ENCODE data around the gene OCA2.
A peak's percentile ranks its signal among the peaks of the same experiment; 100 is the strongest.
"Not testable (repeated sequence)": the region's sequence is repeated elsewhere in the genome, so short reads cannot be mapped to it uniquely, and the experiment has no call there.

The OCA2 gene

GRCh38 chr15:28098766-28099554 lies at the start of gene OCA2:
TSS of gene OCA2 (minus strand) at chr15:28099315. CDS start at chr15:28081874, 17,441 bp downstream.
- peak in 1 of 2 donors; percentile 8 for ATAC-seq

- no peak for ATAC-seq
Measured at GRCh38 chr15:28147801-28148200, 48.7 kb upstream of the OCA2 start.

- not testable (repeated sequence) for ATAC-seq
Measured at GRCh38 chr15:28145419-28145818, 46.3 kb upstream of the OCA2 start.

- no peak for ATAC-seq
Measured at GRCh38 chr15:28140062-28140461, 40.9 kb upstream of the OCA2 start.

- peak; percentile 53 to 59 for ATAC-seq
Measured at GRCh38 chr15:28137408-28138039, 38.4 kb upstream of the OCA2 start.

GRCh38 chr15:28136236-28136904 lies 37.3 kb upstream of the OCA2 start:
- ATAC-seq, result peak; percentile 74 to 76

- no peak for ATAC-seq
Measured at GRCh38 chr15:28133281-28133680, 34.2 kb upstream of the OCA2 start.

- ATAC-seq, result no peak
Measured at GRCh38 chr15:28132524-28133275, 33.6 kb upstream of the OCA2 start.

- no peak for ATAC-seq
Measured at GRCh38 chr15:28131946-28132345, 32.8 kb upstream of the OCA2 start.

- no peak for ATAC-seq
Measured at GRCh38 chr15:28131400-28131799, 32.3 kb upstream of the OCA2 start.

- ATAC-seq, result no peak
Measured at GRCh38 chr15:28130651-28131050, 31.5 kb upstream of the OCA2 start.

- ATAC-seq, result no peak
Measured at GRCh38 chr15:28129231-28129848, 30.2 kb upstream of the OCA2 start.

GRCh38 chr15:28128031-28128430 lies 28.9 kb upstream of the OCA2 start:
- no peak for ATAC-seq

- ATAC-seq, result no peak
Measured at GRCh38 chr15:28127036-28127435, 27.9 kb upstream of the OCA2 start.

- no peak for ATAC-seq
Measured at GRCh38 chr15:28125673-28126651, 26.8 kb upstream of the OCA2 start.

- ATAC-seq, result no peak
Measured at GRCh38 chr15:28124841-28125240, 25.7 kb upstream of the OCA2 start.

GRCh38 chr15:28123408-28124023 lies 24.4 kb upstream of the OCA2 start:
- peak in 1 of 2 donors; percentile 60 for ATAC-seq

GRCh38 chr15:28122038-28122949 lies 23.2 kb upstream of the OCA2 start:
- ATAC-seq, result no peak

- ATAC-seq, result not testable (repeated sequence)
Measured at GRCh38 chr15:28121577-28121976, 22.5 kb upstream of the OCA2 start.

GRCh38 chr15:28120359-28120640 lies 21.2 kb upstream of the OCA2 start:
- ATAC-seq, result no peak

All from activated CD4-positive, CD25-positive, alpha-beta regulatory T cell treated with anti-CD3 and anti-CD28 coated beads, Interleukin-2, amount 50 U/mL, for 24 hours (primary cell).